ENCODE data around the gene SOWAHA.

The SOWAHA gene

DNA sequence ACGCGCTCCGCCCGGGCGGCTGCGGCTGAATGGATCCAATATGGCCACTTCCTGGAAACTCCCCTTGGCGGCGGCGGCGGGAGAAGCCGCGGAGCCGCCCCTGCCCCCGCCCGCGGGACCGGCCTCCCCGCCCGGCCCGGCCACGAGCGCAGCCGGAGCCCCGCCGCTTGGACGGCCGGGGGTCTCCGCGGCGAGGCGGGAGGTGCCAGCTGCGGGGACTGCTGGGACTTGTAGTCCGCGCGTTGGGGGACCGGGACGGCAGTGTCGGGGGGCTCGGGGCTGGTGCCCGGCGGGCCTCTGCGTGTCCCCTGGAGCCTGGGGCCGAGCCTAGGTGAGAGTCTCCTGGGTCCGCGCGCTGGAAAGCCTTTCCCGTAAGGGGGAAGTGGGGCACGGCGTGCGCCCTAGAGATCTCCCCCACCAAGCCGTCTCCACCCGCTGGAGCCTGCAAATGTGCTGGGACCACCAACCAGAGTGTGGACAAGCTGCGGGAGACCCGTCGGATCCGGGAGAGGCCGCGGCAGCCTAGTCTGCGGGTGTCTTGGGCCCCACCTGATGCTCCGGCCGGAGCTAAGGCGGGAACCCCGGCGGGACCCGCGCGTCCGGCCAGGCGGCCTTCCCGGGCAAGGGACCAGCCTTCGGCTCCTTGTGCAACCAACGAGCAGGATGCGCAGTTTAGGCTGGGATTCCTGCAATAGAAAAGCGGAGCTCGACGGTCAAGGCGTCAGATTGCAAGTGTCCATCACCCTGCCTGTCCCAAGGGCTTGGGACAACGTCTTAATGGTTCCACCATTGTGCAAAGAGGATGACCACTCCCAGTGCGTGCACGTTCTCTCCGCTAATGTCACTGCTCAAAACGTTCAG, 35.7 kb upstream of the SOWAHA start, which contains the start of gene SEPTIN8:
TSS of gene SEPTIN8 (minus strand) at position 31 of the 861 bp plus-strand sequence. CDS start 102 bp downstream, outside the sequence.
- Histone ChIP-seq H4K20me1 (ENCODE audit: insufficient read depth, low read length) (no peaks in the 10 kb centered on the region), H3K9me3 (ENCODE audit: low read length) (no peaks in the 10 kb centered on the region), H3K79me2 (ENCODE audit: insufficient read depth, low read length) (no peaks in the 10 kb centered on the region), H3F3A (ENCODE audit: insufficient read depth, low read length) (no peaks in the 10 kb centered on the region), H3K9ac (ENCODE audit: low read length) (no peak within 1 kb of the TSS; the same call in 1 of the 2 replicates), H3K36me3 (ENCODE audit: insufficient read depth, low read length) (no peaks in the 10 kb centered on the region), H3K4me3 (ENCODE audit: low read depth, low read length, poor library complexity, severe bottlenecking) (peak within 1 kb of the TSS; percentile 61), H3K27me3 (ENCODE audit: insufficient read depth, low read length) (peaks cover 5% of the 10 kb centered on the region; the same call in 1 of the 2 replicates), H3K4me1 (ENCODE audit: insufficient read depth, low read length, severe bottlenecking) (no peaks in the 10 kb centered on the region), H3K9me2 (ENCODE audit: low read depth, low read length) (no peaks in the 10 kb centered on the region), H3K27ac (ENCODE audit: low read depth, low read length, poor library complexity, severe bottlenecking) (no peak within 1 kb of the TSS), H3K4me2 (ENCODE audit: low read length) (peak within 1 kb of the TSS; percentile 52), H2AFZ (ENCODE audit: low read length) (no peak within 1 kb of the TSS)
- TF ChIP-seq, protein P1, sequence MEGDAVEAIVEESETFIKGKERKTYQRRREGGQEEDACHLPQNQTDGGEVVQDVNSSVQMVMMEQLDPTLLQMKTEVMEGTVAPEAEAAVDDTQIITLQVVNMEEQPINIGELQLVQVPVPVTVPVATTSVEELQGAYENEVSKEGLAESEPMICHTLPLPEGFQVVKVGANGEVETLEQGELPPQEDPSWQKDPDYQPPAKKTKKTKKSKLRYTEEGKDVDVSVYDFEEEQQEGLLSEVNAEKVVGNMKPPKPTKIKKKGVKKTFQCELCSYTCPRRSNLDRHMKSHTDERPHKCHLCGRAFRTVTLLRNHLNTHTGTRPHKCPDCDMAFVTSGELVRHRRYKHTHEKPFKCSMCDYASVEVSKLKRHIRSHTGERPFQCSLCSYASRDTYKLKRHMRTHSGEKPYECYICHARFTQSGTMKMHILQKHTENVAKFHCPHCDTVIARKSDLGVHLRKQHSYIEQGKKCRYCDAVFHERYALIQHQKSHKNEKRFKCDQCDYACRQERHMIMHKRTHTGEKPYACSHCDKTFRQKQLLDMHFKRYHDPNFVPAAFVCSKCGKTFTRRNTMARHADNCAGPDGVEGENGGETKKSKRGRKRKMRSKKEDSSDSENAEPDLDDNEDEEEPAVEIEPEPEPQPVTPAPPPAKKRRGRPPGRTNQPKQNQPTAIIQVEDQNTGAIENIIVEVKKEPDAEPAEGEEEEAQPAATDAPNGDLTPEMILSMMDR (IDR thresholded peaks at IDR 0.05; ENCODE audit: low read length): no peak
- TF ChIP-seq EZH2 (IDR thresholded peaks at IDR 0.05; ENCODE audit: borderline replicate concordance, low read length): no peak

DNA sequence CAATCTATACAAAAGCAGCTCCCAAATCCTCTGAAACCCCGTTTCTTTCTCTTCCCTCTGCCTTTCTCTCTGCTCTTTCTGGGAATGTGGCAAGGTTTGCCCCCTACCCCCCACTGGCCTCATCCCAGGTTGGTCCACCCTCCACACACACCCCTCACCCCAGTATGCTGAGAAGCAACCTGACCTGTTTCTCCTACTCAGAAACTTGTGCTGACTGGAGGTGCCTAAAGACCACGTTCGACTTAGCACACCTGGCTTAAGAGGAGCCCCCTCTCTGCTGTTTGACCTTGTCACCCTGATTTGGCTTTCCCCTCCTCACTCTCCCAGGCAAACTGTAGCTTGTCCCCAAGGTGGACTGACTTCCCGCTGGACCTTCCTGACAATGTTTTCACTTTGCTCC, 35.0 kb upstream of the SOWAHA start:
- no peak overlapping the region for H2AFZ ChIP-seq (ENCODE audit: low read length)
- H3K4me2 ChIP-seq (ENCODE audit: low read length): no peak overlapping the region; the same call in 1 of the 2 replicates
- H3K27me3 ChIP-seq (ENCODE audit: insufficient read depth, low read length): peaks cover 5% of the 10 kb centered on the region; the same call in 1 of the 2 replicates
- no peaks in the 10 kb centered on the region for H3K9me2 ChIP-seq (ENCODE audit: low read depth, low read length)
- H3F3A ChIP-seq (ENCODE audit: insufficient read depth, low read length): no peaks in the 10 kb centered on the region
- H3K36me3 ChIP-seq (ENCODE audit: insufficient read depth, low read length): no peaks in the 10 kb centered on the region
- H3K27ac ChIP-seq (ENCODE audit: low read depth, low read length, poor library complexity, severe bottlenecking): no peak overlapping the region
- no peaks in the 10 kb centered on the region for H3K4me1 ChIP-seq (ENCODE audit: insufficient read depth, low read length, severe bottlenecking)
- no peak overlapping the region for H3K9ac ChIP-seq (ENCODE audit: low read length)
- H3K9me3 ChIP-seq (ENCODE audit: low read length): no peaks in the 10 kb centered on the region
- TF ChIP-seq, protein P1 (IDR thresholded peaks at IDR 0.05; ENCODE audit: low read length): no peak
- no peak for TF ChIP-seq EZH2 (IDR thresholded peaks at IDR 0.05; ENCODE audit: borderline replicate concordance, low read length)
- no peak overlapping the region for H3K4me3 ChIP-seq (ENCODE audit: low read depth, low read length, poor library complexity, severe bottlenecking)
- no peaks in the 10 kb centered on the region for H3K79me2 ChIP-seq (ENCODE audit: insufficient read depth, low read length)
- no peaks in the 10 kb centered on the region for H4K20me1 ChIP-seq (ENCODE audit: insufficient read depth, low read length)

DNA sequence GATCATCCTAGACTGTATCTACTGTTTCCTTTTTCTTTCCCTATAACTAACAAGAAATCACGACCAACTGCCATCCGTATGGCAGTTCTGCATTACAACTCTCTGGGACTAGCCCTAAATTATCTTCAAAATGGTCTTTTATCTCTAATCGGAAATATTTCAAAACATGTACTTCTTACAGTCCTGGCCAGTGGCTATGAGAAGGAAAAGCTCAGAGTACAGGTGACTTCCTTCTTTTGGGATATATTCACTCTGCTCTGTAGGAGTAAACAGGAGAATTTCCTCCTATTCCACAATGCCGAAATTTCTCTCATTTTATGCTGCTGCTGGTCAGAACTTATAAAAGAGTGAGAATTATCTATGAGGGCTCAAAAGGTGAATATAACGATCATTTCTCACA, 34.2 kb upstream of the SOWAHA start:
- Histone ChIP-seq H3K4me2 (ENCODE audit: low read length) (no peak overlapping the region), H4K20me1 (ENCODE audit: insufficient read depth, low read length) (no peaks in the 10 kb centered on the region), H3K9me3 (ENCODE audit: low read length) (no peaks in the 10 kb centered on the region), H2AFZ (ENCODE audit: low read length) (no peak overlapping the region), H3F3A (ENCODE audit: insufficient read depth, low read length) (no peaks in the 10 kb centered on the region), H3K9me2 (ENCODE audit: low read depth, low read length) (no peaks in the 10 kb centered on the region), H3K4me3 (ENCODE audit: low read depth, low read length, poor library complexity, severe bottlenecking) (no peak overlapping the region), H3K27ac (ENCODE audit: low read depth, low read length, poor library complexity, severe bottlenecking) (no peak overlapping the region), H3K27me3 (ENCODE audit: insufficient read depth, low read length) (peaks cover 5% of the 10 kb centered on the region; the same call in 1 of the 2 replicates), H3K9ac (ENCODE audit: low read length) (no peak overlapping the region), H3K4me1 (ENCODE audit: insufficient read depth, low read length, severe bottlenecking) (no peaks in the 10 kb centered on the region), H3K36me3 (ENCODE audit: insufficient read depth, low read length) (no peaks in the 10 kb centered on the region), H3K79me2 (ENCODE audit: insufficient read depth, low read length) (no peaks in the 10 kb centered on the region)
- TF ChIP-seq EZH2 (IDR thresholded peaks at IDR 0.05; ENCODE audit: borderline replicate concordance, low read length): no peak
- TF ChIP-seq, protein P1 (IDR thresholded peaks at IDR 0.05; ENCODE audit: low read length): no peak
